CD8-positive, alpha-beta memory T cell (primary cell): ENCODE results near the gene ADGRB3. TPM values are rescaled to one million over a fixed set of nuclear protein-coding genes. Genes with fewer than 3 reads are reported as not detected.

Source experiments
- CTCF ChIA-PET: fragments of 350-600 bp; sonication (Branson Sonifier 250); formaldehyde crosslinking; loops from one replicate; lab custom pipeline; 2021; ENCODE audit warnings: antibody characterized with exemption; lab: Charles Lee
- POLR2A ChIA-PET: fragments of 350-600 bp; sonication (Branson Sonifier 250); formaldehyde crosslinking; loops from one replicate; lab custom pipeline; 2021; ENCODE audit warnings: antibody characterized with exemption; lab: Charles Lee
- DNase-seq, 5 donors: peaks; one replicate each; pipeline versions ENCODE4 v3.0.0 to v3.0.0-alpha.2; 2020 to 2022; ENCODE audit warnings: mixed read lengths in 1 of 5
- H3K27ac ChIP-seq: one replicate; pipeline ENCODE4 v1.7.0; 2013; ENCODE audit warnings: low read depth, mild to moderate bottlenecking, low read length, moderate library complexity
- H3K27me3 ChIP-seq: 2 replicates; pipeline ENCODE4 v1.7.0; 2013; ENCODE audit warnings: low read length, mild to moderate bottlenecking; ENCODE audit not compliant: insufficient read depth, poor library complexity, severe bottlenecking
- H3K36me3 ChIP-seq: 2 replicates; pipeline ENCODE4 v1.7.0; 2013; ENCODE audit warnings: mild to moderate bottlenecking, low read length, moderate library complexity; ENCODE audit not compliant: insufficient read depth
- H3K4me1 ChIP-seq: 2 replicates; pipeline ENCODE4 v1.7.0; 2013; ENCODE audit warnings: mild to moderate bottlenecking, low read length, moderate library complexity; ENCODE audit not compliant: insufficient read depth
- H3K4me3 ChIP-seq: 2 replicates; pipeline ENCODE4 v1.7.0; 2013; ENCODE audit warnings: mild to moderate bottlenecking, low read length
- H3K9me3 ChIP-seq: 2 replicates; pipeline ENCODE4 v1.7.0; 2013; ENCODE audit warnings: mild to moderate bottlenecking, low read length
- H3K27ac Mint-ChIP-seq, 8 donors: one replicate each; pipeline ENCODE4 v1.8.0; 2020 to 2021; ENCODE audit warnings: mixed read lengths in 8 of 8, mild to moderate bottlenecking in 6 of 8, inconsistent platforms in 3 of 8, moderate library complexity in 3 of 8
- H3K27me3 Mint-ChIP-seq, 2 donors: one replicate each; pipeline ENCODE4 v1.8.0; 2020 to 2021; ENCODE audit warnings: mixed read lengths in 2 of 2, mild to moderate bottlenecking in 1 of 2, moderate library complexity in 1 of 2
- H3K36me3 Mint-ChIP-seq, 3 donors: one replicate each; pipeline ENCODE4 v1.8.0; 2020 to 2021; ENCODE audit warnings: mixed read lengths in 3 of 3, inconsistent platforms in 1 of 3, mild to moderate bottlenecking in 1 of 3
- H3K4me1 Mint-ChIP-seq, 3 donors: one replicate each; pipeline ENCODE4 v1.8.0; 2020 to 2021; ENCODE audit warnings: mixed read lengths in 3 of 3, inconsistent platforms in 1 of 3, mild to moderate bottlenecking in 1 of 3
- H3K4me3 Mint-ChIP-seq, 7 donors: one replicate each; pipeline ENCODE4 v1.8.0; 2020 to 2021; ENCODE audit warnings: mixed read lengths in 7 of 7, mild to moderate bottlenecking in 6 of 7, moderate library complexity in 4 of 7, inconsistent platforms in 2 of 7
- H3K9me3 Mint-ChIP-seq, 5 donors: one replicate each; pipeline ENCODE4 v1.8.0; 2020 to 2022; ENCODE audit warnings: mixed read lengths in 5 of 5, mild to moderate bottlenecking in 3 of 5, moderate library complexity in 2 of 5, inconsistent platforms in 1 of 5
- polyA plus RNA-seq: library from polyadenylated mRNA; unstranded; fragments of 300-500 nt; fragmentation: Illumina TruSeq; gene quantifications from one replicate; pipeline ENCODE4 v1.2.3, GENCODE V29; 2021
- total RNA-seq, 2 experiments: library from RNA; stranded (reverse); gene quantifications; one replicate each; pipeline ENCODE4 v1.2.3, GENCODE V29; 2021

Gene ADGRB3
- total and polyA plus RNA-seq, 3 experiments from 2014 or later: not detected

- Histone ChIP-seq H3K4me1 (no peaks in the 10 kb centered on the region), H3K27ac (no peak overlapping the region), H3K4me3 (no peak overlapping the region), H3K9me3 (no peaks in the 10 kb centered on the region), H3K36me3 (no peaks in the 10 kb centered on the region), H3K27me3 (no peaks in the 10 kb centered on the region)
- Mint-ChIP-seq H3K27ac (no peak overlapping the region), H3K36me3 (no peaks in the 10 kb centered on the region), H3K4me1 (no peaks in the 10 kb centered on the region), H3K27me3 (no peaks in the 10 kb centered on the region), H3K9me3 (peaks cover 0 to 6% (median 2%) of the 10 kb centered on the region in 5 donors), H3K4me3 (no peak overlapping the region)
- ChIA-PET CTCF (no interaction called here), POLR2A (no interaction called here)
- DNase-seq: no peak
These were observed 92.6 kb downstream of the ADGRB3 start for GRCh38 chr6:68727699-68728098.

DNA sequence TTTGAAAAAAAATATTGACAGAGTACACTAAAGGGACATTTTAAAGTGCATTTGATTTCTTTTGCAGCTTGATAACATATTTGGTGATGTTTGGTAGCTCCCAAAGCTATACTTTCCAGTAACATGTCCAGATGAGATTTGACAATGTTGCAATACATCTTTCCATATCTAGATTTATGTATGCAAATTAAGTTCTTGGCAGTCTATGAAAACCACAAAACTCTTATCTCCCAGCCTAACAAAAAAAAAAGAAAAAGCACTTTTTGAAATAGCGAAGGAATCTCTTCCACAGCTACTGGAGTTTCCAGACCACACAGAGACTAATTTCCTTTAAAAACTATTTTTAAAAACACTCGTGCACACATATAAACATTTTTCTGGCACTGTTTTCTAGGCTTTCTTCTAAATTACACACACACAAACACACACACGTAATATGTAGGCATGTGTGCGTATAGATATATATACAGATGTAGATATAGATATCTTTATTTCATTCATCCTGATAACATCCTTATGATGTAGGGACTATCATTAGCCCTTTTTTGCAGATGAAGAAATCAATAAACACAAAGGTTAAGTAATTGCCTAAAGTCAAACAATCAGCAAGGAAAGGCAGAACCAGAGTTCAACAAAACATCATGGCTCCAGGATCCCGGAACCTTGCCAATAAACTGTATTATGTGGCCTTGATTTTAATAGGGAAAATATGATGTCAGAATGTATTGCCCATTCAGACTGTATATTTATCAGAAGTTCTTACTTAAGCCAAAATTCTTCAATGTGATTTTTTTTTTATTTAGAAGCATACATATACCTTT is 93.3 kb downstream of the ADGRB3 start:
- ChIA-PET CTCF (no interaction called here), POLR2A (no interaction called here)

DNA sequence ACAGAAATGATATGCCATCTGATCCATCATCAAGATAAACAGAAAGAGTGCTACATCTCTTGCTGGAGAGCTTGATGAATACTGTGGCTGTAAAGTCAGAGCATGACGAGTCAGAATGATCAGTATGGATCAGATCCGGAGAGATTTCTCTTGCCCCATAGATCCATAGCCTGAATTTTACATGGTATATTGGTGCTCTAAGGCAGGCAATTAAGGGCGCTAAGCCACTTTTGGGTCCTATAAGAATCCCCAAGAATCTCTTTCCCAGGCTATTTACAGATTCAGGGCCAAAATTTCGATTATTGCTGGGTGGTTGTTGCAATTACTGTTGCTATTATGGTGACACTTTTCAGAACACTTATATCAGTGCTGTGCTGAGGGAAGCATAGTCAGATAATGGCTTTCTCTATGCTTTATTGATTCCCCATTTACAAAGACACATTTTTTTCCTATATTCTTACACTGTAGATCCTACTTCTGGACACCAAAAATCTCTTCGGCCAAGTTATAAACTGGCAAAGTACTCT is 94.4 kb downstream of the ADGRB3 start:
- no peaks in the 10 kb centered on the region for H3K9me3 ChIP-seq
- H3K4me1 ChIP-seq: no peaks in the 10 kb centered on the region
- H3K27me3 ChIP-seq: no peaks in the 10 kb centered on the region
- Mint-ChIP-seq H3K9me3 (peaks cover 0 to 6% (median 2%) of the 10 kb centered on the region in 5 donors), H3K4me3 (no peak overlapping the region), H3K27me3 (no peaks in the 10 kb centered on the region), H3K27ac (no peak overlapping the region), H3K4me1 (no peaks in the 10 kb centered on the region), H3K36me3 (no peaks in the 10 kb centered on the region)
- H3K27ac ChIP-seq: no peak overlapping the region
- H3K36me3 ChIP-seq: no peaks in the 10 kb centered on the region
- no peak overlapping the region for H3K4me3 ChIP-seq
- ChIA-PET POLR2A (no interaction called here), CTCF (no interaction called here)
- DNase-seq: no peak

More for the DNA sequence above, 93.3 kb downstream of the ADGRB3 start:
- Histone ChIP-seq H3K27ac (no peak overlapping the region), H3K27me3 (no peaks in the 10 kb centered on the region), H3K4me3 (no peak overlapping the region), H3K9me3 (no peaks in the 10 kb centered on the region), H3K36me3 (no peaks in the 10 kb centered on the region), H3K4me1 (no peaks in the 10 kb centered on the region)
- peaks cover 0 to 6% (median 2%) of the 10 kb centered on the region in 5 donors for H3K9me3 Mint-ChIP-seq
- H3K27me3 Mint-ChIP-seq: no peaks in the 10 kb centered on the region
- no peak for DNase-seq
- no peak overlapping the region for H3K27ac Mint-ChIP-seq
- H3K4me1 Mint-ChIP-seq: no peaks in the 10 kb centered on the region
- no peak overlapping the region for H3K4me3 Mint-ChIP-seq
- H3K36me3 Mint-ChIP-seq: no peaks in the 10 kb centered on the region

DNA sequence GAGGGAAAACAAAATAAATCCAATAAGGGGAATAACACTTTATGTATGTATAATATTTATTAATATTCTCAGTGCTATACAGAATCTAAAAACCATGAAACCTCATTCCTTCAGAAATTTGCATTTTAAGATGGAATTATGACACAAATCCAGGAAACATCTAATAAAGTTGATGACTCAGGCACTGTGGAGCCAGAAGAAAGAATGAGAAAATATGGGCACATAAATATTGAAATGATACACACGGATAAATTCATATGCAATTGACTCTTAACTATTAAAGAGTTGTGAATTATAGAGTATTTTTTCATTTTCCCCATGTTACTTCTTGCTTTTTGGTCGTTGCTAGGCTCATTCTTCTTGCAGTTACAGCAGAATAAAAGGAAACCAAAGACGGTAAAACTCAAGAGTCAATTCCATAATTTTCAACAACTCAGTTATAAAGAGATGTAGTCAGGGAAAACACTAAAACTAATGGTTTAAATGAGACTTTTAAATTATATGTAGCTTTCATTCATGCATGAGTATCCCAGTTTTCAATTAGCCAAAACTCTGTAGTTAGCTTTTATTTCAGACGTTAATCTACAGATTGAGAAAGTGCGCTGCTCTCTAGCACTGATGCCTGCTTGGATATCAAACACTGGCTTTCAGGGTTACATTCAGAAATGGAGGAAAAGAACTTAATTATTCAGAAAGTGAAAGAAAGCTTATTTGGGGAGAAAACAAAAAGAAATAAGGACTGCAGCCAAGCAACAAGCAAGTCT is 95.4 kb downstream of the ADGRB3 start:
- Mint-ChIP-seq H3K27me3 (no peaks in the 10 kb centered on the region), H3K4me1 (no peaks in the 10 kb centered on the region), H3K36me3 (no peaks in the 10 kb centered on the region), H3K9me3 (peaks cover 0 to 8% (median 1%) of the 10 kb centered on the region in 5 donors), H3K4me3 (no peak overlapping the region), H3K27ac (no peak overlapping the region)
- H3K27me3 ChIP-seq: no peaks in the 10 kb centered on the region
- ChIA-PET POLR2A (no interaction called here), CTCF (no interaction called here)
- H3K4me1 ChIP-seq: no peaks in the 10 kb centered on the region
- H3K36me3 ChIP-seq: no peaks in the 10 kb centered on the region
- no peak overlapping the region for H3K4me3 ChIP-seq
- no peaks in the 10 kb centered on the region for H3K9me3 ChIP-seq
- no peak for DNase-seq
- H3K27ac ChIP-seq: no peak overlapping the region

DNA sequence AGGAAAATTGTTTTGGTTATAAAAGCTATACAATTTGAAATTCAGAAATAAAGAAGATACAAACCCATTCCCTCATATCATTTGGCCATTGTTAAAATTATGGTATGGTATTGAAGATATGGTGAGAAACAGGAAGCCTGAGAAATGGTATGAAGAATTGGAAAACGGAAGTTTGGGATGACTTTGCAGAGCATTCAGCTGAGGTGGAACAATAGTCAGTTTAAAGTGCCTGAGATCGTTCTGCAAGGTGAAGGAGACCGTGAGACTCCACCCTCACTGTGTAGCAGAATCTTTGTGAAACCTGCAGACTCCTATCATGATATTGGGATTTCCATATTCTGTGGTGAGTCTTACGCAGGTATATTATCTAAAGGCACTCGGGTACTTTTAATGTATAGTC is 97.3 kb downstream of the ADGRB3 start:
- Histone ChIP-seq H3K4me1 (no peaks in the 10 kb centered on the region), H3K27me3 (no peaks in the 10 kb centered on the region), H3K27ac (no peak overlapping the region), H3K9me3 (no peaks in the 10 kb centered on the region), H3K4me3 (no peak overlapping the region), H3K36me3 (no peaks in the 10 kb centered on the region)
- H3K4me1 Mint-ChIP-seq: no peaks in the 10 kb centered on the region
- DNase-seq: no peak
- peaks cover 0 to 8% (median 0%) of the 10 kb centered on the region in 5 donors for H3K9me3 Mint-ChIP-seq
- ChIA-PET POLR2A (no interaction called here), CTCF (no interaction called here)
- H3K4me3 Mint-ChIP-seq: no peak overlapping the region
- no peaks in the 10 kb centered on the region for H3K36me3 Mint-ChIP-seq
- no peaks in the 10 kb centered on the region for H3K27me3 Mint-ChIP-seq
- no peak overlapping the region for H3K27ac Mint-ChIP-seq

DNA sequence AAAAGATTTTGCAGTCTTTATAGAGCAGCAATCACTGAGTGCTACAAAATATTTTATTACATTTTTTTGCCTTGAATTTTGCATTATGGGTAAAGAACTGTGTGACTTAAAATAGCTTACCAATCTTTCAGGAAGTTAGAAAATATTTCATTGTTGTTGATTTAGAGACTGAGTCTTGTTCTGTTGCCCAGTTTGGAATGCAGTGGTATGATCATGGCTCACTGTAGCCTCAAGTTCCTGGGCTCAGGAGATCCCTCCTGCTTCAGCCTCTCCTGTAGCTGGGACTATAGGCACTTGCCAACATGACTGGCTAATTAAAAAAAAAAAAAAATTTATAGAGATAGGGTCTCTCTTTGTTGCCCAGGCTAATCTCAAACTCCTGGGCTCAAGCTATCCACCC is 100.8 kb downstream of the ADGRB3 start:
- Histone ChIP-seq H3K36me3 (no peaks in the 10 kb centered on the region), H3K27ac (no peak overlapping the region), H3K4me3 (no peak overlapping the region), H3K27me3 (no peaks in the 10 kb centered on the region), H3K4me1 (peaks cover 10% of the 10 kb centered on the region), H3K9me3 (no peaks in the 10 kb centered on the region)
- no peak for DNase-seq
- Mint-ChIP-seq H3K9me3 (peaks cover 0 to 3% (median 0%) of the 10 kb centered on the region in 5 donors), H3K4me3 (no peak overlapping the region), H3K27me3 (no peaks in the 10 kb centered on the region), H3K27ac (no peak overlapping the region), H3K4me1 (peaks cover 0 to 3% (median 2%) of the 10 kb centered on the region in 3 donors), H3K36me3 (no peaks in the 10 kb centered on the region)
- CTCF ChIA-PET: no interaction called here
- POLR2A ChIA-PET: no interaction called here

DNA sequence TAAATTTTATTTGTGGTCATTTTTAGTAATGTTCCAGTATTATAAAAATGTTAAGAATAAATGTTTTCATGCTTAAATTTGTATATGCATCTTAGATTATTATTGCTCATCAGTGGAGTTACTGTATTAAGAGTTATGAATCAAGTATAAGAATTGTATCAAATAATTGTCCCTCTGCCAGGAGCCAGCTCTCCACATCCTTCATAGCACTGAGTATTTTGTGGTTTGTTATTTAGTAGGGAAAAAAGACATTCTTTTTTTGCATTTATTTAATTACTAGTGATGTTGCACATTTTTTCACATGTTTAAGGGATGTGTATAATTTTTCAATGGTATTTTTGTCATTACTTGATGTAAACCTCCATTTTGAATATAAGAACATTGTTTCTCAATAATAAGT is 102.0 kb downstream of the ADGRB3 start:
- Histone ChIP-seq H3K27ac (no peak overlapping the region), H3K27me3 (no peaks in the 10 kb centered on the region), H3K9me3 (no peaks in the 10 kb centered on the region), H3K36me3 (no peaks in the 10 kb centered on the region), H3K4me3 (no peak overlapping the region), H3K4me1 (peaks cover 11% of the 10 kb centered on the region)
- H3K27ac Mint-ChIP-seq: no peak overlapping the region
- H3K36me3 Mint-ChIP-seq: no peaks in the 10 kb centered on the region
- ChIA-PET CTCF (no interaction called here), POLR2A (no interaction called here)
- peaks cover 0 to 5% (median 4%) of the 10 kb centered on the region in 3 donors for H3K4me1 Mint-ChIP-seq
- peaks cover 0 to 3% (median 0%) of the 10 kb centered on the region in 5 donors for H3K9me3 Mint-ChIP-seq
- H3K4me3 Mint-ChIP-seq: no peak overlapping the region
- DNase-seq: no peak
- H3K27me3 Mint-ChIP-seq: no peaks in the 10 kb centered on the region

- Histone ChIP-seq H3K27ac (no peak overlapping the region), H3K27me3 (no peaks in the 10 kb centered on the region), H3K4me3 (no peak overlapping the region), H3K9me3 (no peaks in the 10 kb centered on the region), H3K36me3 (no peaks in the 10 kb centered on the region), H3K4me1 (peaks cover 11% of the 10 kb centered on the region)
- H3K4me3 Mint-ChIP-seq: no peak overlapping the region
- H3K36me3 Mint-ChIP-seq: no peaks in the 10 kb centered on the region
- ChIA-PET POLR2A (no interaction called here), CTCF (no interaction called here)
- H3K4me1 Mint-ChIP-seq: peaks cover 0 to 5% (median 4%) of the 10 kb centered on the region in 3 donors
- H3K27ac Mint-ChIP-seq: no peak overlapping the region
- peaks cover 0 to 3% (median 0%) of the 10 kb centered on the region in 5 donors for H3K9me3 Mint-ChIP-seq
- no peak for DNase-seq
- H3K27me3 Mint-ChIP-seq: no peaks in the 10 kb centered on the region
These were observed 103.0 kb downstream of the ADGRB3 start for GRCh38 chr6:68738039-68738438.
